Stimulated activated CD8-positive, alpha-beta memory T cell treated with anti-CD3 and anti-CD28 coated beads, Interleukin-15, amount 100 ng/mL, for 1 hour (primary cell): ENCODE measurements around the gene TMEM259.
A peak's percentile ranks its signal among the peaks of the same experiment; 100 is the strongest.

Source experiments
- DNase-seq: peaks from one replicate; pipeline ENCODE4 v3.0.0-alpha.2; 2020; ENCODE audit warnings: low read depth

The TMEM259 gene

DNA sequence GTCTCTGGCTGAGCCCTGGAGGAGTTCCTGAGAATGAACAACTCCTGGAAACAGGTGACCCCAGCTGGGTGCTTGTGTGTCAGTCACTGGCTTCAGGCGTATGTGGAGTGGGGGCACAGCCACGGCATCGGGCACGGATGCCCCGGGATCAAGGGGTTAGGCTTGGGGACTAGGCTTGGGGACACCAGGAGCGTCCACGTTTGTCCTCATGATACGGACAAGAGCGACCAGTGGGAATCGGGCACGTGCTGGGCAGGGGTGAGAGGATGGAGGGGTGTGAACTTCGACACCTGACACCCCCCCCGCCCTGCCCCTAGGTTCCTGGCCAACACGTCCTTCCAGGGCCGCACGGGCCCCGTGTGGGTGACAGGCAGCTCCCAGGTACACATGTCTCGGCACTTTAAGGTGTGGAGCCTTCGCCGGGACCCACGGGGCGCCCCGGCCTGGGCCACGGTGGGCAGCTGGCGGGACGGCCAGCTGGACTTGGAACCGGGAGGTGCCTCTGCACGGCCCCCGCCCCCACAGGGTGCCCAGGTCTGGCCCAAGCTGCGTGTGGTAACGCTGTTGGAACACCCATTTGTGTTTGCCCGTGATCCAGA is 16.6 kb downstream of the TMEM259 start:
- no peak for DNase-seq

DNA sequence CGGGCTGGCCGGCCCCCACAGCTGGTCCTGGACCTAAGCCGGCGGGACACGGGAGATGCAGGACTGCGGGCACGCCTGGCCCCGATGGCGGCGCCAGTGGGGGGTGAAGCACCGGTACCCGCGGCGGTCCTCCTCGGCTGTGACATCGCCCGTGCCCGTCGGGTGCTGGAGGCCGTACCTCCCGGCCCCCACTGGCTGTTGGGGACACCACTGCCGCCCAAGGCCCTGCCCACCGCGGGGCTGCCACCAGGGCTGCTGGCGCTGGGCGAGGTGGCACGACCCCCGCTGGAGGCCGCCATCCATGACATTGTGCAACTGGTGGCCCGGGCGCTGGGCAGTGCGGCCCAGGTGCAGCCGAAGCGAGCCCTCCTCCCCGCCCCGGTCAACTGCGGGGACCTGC is 17.6 kb downstream of the TMEM259 start:
- no peak for DNase-seq

DNA sequence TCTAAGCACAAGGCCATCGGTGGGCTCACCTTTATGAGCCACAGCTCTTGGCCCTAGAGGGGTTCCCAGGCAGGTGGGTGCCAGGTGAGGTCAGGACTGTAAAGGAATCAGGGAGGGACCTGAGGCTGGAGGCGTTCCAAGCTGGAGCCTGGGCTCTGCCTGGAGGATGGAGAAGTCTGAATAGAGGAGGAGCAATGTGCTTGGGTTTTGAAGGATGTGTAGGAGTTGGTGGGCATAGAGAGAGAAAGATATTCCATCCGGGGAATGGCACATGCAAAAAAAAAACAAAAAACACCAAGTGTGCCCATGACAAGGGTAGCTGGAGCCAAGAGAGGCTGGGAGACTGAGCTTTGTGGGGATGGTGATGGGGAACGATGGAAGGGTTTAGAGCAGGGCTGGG is 18.3 kb downstream of the TMEM259 start:
- no peak for DNase-seq

DNA sequence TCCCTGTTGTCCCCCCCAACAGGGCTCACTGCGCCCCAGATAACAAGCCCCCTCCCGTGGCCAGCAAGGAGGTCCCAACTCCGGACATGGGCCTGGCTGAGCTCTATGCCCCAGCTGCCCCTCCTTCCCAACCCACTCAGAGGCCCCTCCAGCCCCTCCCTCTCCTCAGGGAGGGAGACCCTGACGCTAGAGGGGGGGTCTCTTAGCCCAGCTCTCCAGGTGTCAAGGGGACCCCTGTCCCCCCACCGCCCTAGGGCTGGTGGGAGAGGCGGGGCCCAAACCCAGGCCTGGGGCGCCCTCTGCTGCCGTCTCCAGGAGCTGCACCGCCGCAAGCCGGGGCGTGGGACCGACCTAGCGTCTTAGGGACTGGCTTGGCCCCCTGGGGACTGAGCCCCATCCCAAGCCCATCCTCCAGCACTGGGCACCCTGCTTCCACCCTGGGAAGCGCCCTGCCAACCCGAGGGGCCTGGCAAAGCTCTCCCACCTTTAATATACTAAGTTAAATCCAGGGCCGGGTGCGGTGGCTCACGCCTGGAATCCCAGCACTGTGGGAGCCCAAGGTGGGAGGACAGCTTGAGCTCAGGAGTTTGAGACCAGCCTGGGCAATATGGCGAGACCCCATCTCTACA is 19.3 kb downstream of the TMEM259 start:
- DNase-seq = peak; percentile 54

DNA sequence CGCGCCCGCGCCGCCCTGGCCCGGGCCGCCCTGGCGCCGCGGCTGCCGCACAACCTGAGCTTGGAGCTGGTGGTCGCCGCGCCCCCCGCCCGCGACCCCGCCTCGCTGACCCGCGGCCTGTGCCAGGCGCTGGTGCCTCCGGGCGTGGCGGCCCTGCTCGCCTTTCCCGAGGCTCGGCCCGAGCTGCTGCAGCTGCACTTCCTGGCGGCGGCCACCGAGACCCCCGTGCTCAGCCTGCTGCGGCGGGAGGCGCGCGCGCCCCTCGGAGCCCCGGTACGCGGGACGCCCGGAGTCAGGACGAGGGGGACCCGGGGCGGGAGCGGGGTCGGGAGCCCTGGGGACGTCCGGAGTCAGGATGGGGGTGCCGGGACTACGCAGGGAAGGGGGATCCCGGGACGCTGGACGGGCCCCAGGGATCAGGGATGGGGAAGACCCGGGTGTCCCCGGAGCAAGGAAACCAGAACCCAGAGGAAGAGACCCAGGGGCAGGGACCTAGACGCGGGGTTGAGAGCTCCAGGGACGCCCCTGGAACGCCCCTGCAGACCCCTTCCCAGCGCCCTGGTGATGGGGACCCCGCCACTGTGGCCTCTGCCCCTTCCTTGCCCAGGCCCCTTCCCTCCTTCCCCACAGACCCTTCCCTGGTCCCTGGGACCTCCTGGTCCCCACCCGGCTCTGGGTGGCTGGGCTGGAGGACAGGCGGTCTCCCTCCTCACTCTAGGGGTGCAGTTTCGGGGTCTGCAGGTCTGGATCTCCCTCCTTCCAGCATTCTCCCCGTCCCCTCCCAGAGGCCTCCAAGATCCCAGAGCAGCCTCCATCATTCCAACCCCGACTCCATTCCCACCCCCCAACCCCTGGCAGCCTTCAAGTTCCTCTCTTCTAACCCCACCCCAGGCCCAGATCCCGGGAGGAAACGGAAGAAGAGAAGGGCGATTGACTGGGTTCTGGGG is 20.1 kb downstream of the TMEM259 start:
- DNase-seq = no peak

DNA sequence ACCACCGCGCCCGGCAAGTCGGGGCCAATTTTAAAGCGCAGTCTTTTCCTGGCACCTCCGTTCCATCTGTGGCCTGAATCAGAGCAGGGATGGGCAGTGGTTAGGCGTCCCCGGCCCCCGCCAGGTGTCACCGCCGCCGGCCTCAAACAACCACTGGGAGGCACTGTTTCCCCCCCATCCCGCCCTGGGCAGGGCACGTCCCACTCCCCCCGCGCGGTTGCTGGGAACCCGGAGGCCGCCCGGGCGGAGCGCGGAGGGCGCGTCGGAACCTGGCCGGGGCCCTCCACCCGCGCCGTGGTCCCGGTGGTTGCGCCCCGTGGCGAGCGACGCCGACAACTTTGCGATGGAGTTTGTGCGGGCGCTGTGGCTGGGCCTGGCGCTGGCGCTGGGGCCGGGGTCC is 20.8 kb downstream of the TMEM259 start, which contains the start of gene GRIN3B:
Gene GRIN3B (plus strand): TSS at position 325 of the 400 bp plus-strand sequence. CDS start 19 bp downstream, at position 344.
- no peak for DNase-seq

DNA sequence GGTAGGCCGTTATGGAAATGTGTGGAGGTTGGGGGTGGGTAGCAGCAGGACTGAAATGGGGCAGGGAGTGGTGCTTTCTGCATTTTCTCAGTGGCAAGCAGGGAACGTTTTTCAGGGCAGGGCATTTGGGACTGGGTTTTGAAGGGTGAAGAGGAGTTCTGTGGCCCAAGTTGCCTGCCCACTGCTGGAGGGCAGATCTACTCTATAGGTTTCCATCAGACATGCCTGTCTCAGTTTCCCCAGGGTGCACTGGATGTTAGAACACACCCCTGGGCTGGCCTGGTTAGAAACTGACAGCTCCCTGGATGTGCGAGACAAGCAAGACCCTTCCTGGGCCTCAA is 21.6 kb downstream of the TMEM259 start:
- DNase-seq = no peak

DNA sequence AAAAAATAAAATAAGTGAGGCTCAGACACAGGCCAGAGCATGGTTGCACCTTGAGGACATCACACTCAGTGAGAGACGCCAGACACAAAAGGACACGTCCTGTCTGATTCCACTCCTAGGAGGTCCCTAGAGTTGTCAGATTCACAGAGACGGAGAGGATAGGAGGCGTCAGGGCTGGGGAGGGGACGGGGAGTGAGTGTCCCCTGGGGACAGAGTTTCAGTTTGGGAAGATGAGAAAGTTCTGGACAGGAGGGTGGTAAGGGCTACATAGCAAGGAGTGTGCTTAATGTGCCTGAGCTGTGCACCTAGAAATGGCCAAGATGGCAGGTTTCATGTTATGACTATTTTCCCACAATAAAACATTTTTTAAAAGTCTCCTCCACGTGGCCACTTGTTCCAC is 22.9 kb downstream of the TMEM259 start:
- DNase-seq = no peak

DNA sequence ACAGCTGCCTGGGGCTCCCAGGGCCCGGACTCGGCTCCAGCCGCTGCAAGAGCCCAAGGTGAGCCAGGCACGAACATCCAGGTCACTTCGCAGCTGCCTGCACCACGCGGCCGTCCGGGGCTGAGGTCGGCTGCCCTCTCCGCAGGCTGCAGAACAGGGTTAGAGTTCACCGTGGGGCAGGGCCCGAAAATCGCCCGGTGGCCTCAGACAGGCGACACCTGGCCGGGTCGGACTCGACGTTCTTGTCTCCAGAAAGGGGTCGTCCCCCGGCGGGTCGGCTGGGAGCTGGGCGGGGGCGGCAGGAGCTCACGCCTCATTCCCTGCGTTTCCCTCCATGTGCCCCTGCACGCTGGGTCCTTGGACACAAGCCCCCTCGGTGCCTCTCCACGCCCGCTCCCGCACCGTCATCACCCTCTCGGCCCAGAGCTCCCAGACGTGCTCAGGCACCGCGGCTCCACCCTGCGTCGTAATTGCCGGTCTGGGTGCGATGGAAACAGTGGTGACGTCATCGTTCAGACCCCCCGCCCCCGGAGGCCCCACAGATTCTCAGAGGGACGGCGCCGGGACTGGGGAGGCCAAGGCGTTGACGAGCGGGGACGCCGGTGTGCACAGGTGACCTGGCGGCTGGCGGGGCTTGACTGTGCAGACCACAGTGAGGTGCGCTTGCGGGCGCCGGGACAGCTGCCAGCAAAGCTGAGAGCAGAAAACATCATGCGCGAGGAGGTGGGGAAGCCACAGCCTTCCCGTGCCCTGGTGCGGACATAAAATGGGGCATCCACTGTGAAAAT is 24.7 kb downstream of the TMEM259 start:
- DNase-seq = no peak

DNA sequence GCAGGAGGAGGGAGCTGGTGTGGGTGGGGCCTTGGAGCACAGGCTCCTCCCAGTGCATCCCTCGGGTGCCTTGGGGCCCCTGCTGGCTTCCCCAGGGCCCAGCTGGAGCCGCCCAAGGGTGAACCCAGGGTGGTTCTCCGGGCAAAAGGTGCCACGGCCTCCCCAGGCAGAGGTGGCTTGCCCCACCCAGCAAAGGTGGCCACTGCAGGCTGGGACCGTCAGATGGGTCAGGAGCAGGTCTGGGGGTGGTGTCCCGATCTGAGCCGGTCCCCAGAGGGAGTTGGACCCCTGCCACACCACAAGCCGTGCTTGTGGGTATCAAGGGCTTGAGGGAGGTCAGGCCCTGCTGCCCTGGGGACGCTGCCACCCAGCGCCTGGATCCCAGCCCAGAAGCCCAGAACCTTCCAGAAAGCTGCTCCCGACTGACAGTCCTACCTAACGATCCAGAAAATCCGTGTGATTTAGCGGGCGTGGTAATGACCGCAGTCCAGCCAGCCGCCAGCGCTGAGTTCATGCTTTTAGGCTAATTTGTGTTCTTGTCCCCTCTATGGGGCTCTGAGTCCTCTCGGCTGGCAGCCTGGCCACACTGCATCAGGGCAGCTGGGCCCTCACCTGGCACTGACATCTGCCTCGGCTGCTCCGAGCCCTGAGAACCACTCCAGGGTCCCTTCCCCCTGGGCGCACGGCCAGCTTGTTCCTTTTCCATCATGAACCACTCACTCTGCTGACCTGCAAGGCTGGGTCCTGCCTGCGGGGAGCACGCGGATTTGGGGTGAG is 25.7 kb downstream of the TMEM259 start:
- DNase-seq = no peak

DNA sequence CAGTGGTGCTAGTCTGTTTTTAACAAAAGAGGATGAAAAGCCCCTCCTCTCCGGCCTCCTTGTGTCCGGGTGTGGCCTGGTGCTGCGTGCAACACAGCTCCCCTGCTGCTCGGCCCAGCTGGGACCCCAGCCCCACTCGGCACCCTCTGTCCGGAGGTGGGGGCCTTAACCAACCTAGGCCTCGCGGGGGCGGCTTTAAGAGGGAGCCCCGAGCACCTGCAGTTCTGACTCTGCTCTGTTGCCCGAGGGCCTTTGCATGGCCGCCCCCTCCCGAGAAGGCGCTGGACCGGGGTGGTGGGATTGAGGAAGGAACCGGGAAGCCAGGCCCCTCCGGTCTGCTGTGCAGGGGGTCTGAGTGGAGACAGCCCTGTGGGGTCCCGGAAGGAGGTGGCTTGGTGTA is 26.4 kb downstream of the TMEM259 start:
- no peak for DNase-seq

DNA sequence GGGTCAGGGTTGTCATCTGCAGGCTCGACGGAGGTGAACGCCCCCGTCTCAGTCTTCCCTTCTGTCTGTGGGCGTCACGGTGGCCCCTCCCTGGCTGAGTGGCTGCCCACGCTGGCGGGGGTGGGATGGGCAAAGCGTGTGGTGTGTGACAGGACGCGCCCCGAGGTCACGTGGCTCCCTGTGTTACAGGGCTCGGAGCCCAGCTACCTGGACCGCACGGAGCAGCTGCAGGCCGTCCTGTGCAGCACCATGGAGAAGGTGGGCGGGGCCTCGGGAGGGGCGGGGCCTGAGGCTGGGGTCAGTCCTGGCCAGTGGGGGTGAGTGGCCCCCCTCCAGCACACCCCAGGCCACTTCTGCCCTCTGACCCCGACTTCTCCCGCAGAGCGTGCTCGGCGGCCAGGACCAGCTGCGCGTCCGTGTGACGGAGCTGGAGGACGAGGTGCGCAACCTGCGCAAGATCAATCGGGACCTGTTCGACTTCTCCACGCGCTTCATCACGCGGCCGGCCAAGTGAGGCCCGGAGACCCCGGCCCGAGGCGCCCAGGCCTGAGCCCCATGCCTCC is 27.0 kb downstream of the TMEM259 start:
- no peak for DNase-seq

DNA sequence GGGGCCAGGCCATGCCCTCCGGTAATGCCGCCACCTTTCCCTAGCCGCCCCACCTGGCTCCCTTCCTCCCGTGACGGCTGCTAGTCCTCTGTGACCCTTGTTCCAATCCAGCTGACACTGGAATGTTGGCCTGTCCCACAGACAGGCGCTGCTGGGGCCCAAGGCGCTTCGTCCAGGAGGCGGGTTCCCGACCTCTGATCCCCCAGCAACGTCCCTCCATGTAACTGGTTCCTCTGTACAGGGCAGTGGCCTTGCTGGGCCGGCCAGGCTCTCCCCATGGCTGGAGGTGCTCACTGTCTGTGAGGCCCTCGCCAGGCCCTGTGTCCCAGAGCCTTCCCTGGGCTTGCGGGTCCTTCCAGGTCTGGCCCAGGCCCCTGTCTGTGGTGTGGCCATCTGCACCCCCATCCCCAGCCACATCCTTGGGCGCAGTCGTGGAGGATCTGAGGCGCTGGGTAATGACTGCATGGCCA is 27.5 kb downstream of the TMEM259 start:
- no peak for DNase-seq

DNA sequence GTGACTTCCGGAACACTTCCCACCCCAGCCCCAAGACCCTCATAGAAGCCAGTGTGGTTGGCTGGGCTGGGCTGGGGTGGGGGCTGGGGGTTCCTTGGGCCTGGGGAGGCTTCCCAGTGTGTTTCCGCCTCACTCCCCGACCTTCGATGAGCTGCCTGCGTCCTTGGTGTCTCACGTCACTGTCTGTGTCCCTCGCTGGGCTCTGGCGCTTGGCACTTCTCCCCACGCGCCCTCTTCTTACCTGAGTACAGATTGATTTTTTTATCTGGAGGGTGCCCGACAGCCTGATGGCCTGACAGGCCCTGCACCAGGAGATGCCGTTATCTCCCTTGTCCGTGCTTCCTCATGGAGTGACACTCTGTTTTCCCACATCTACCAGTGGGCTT is 28.3 kb downstream of the TMEM259 start:
- DNase-seq = no peak

DNA sequence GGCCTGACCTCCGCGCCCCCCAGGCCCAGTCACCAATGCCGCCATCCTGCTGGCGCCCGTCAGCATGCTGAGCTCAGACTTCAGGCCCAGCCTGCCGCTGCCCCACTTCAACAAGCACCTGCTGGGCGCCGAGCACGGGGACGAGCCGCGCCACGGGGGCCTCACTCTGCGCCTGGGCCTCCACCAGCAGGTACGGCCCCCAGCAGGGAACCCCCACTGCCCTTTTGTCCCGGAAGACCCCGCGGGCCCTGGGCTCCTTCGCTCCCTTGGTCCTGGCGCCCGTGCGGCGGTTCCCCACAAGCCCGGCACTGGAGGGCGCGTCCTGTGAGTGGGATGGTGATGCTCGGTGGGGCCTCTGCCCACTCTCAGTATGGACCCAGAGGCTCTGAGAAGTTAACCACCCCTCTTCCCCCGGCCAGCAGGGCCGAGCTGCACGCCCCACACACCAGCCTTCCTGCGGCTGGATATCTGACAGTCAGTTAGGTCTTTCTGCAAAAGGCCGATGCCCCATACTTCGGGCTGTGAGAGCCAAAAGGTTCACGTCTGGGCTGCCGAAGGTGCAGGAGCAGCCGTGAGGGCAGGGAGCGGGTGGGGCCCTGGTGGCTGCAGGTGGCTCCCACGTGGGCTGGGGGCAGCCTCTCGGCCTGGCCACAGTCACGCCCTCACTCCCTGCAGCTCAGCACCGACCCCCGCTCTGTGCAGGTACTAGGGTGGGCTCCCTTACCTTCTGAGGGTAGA is 28.8 kb downstream of the TMEM259 start:
- no peak for DNase-seq

DNA sequence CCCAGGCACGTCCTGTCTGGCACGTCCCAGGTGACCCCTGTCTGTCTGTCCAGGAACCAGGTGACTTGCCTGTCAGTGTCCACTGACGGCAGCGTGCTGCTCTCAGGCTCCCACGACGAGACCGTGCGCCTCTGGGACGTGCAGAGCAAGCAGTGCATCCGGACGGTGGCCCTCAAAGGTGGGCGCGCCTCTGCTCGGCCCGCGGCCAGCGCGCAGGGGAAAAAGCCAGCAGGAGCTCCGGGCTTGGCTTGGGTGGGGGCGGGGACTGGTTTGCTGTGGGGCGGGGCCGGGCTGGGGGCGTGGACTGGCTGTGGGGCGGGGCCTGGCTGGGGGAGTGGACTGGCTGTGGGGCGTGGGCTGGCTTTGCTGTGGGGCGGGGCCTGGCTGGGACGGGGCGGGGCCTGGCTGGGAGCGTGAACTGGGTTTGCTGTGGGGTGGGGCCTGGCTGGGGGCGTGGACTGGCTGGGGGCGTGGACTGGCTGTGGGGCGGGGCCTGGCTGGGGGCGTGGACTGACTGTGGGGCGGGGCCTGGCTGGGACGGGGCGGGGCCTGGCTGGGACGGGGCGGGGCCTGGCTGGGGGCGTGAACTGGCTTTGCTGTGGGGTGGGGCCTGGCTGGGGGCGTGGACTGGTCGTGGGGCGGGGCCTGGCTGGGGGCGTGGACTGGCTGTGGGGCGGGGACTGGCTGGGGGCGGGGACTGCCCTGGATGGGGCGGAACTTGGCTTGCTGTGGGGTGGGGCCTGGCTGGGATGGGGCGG is 29.6 kb downstream of the TMEM259 start:
- peak; percentile 23 for DNase-seq

DNA sequence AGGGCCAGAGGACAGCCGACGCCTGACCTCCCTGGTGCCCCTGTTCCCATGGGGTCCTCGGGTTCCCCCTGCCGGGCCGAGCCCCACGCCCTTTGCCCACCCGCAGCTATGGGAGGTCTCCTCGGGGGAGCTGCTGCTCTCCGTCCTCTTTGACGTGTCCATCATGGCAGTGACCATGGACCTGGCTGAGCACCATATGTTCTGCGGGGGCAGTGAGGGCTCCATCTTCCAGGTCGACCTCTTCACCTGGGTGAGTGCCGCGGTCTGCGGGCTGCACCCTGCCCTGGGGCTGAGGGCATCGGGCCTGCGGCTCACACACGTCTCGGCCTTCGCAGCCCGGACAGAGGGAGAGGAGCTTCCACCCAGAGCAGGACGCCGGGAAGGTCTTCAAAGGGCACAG is 30.2 kb downstream of the TMEM259 start:
- DNase-seq = no peak

DNA sequence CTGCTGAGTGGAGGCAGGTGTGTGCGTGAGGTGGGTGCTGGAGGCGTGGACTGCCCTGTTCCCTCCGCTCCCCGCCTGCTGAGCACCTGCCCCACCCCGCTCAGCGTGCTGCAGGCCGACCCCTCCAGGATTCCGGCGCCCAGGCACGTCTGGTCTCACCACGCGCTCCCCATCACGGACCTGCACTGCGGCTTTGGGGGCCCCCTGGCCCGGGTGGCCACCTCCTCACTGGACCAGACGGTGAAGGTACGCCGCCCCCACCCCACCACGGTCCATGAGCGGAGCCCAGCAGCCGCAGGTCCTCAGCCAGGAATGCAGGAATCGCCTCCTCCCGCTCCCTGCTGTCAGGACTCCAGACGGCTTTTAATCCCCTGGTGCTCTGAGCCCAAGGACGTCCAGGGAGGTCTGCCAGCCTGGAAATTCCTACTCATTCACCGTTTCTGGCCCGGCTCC is 30.8 kb downstream of the TMEM259 start:
- DNase-seq = no peak

DNA sequence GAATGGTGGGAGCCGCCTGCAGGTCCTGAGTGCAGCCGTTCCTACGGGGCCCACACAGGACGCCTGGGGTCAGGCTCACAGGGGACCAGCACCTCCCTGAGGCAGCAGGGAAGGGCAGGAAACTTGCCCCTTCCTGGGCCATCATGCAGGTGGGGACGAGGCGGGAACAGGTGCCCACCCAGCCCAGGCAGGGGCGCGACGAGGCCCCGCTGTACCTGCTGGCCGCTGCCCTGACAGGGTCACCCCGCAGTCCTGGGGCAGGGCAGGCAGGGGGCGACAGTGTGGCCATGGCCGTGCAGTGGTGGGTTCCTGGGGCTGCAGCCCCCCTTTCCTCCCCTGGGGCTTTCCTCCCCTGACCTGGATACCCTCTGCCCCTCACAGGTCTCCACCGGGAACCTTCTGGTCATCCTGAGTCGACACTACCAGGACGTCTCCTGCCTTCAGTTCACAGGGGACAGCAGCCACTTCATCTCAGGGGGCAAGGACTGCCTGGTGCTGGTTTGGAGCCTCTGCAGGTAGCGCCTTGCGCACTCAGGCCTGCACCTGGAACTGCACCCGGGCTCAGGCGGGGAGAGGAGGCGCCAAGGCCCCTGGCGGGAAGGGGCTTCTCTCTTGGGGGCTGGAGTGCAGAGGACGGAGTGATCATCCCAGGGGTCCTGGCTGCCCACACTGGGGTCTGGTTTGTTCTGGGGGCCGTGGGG is 31.4 kb downstream of the TMEM259 start:
- no peak for DNase-seq
